HTERT RPE-1 (cell line): ENCODE measurements around the gene FHL3.

Experiments used
- in situ Hi-C: fragments of 300-500 bp; cut with MboI; formaldehyde crosslinking; loops from 4 replicates; pipeline ENCODE4 v1.14.3; 2020; ENCODE audit warnings: low sequenced_read_pairs

Gene FHL3

GRCh38 chr1:38014724-38015424 is 9.6 kb upstream of the FHL3 start:
- in situ Hi-C loops = no loop called here

- in situ Hi-C loops = no loop called here
Measured at GRCh38 chr1:38014171-38014570, 8.9 kb upstream of the FHL3 start.

GRCh38 chr1:38013227-38013622 is 7.9 kb upstream of the FHL3 start:
- in situ Hi-C loops = no loop called here

- in situ Hi-C loops = no loop called here
Measured at GRCh38 chr1:38012363-38013226, 7.3 kb upstream of the FHL3 start, which contains the start of gene UTP11. TSS of gene UTP11 (plus strand) at chr1:38012734. CDS start at chr1:38012803, 69 bp downstream.

- in situ Hi-C loops = no loop called here
Measured at GRCh38 chr1:38009841-38010180, 4.5 kb upstream of the FHL3 start.

GRCh38 chr1:38009088-38009840 is 4.0 kb upstream of the FHL3 start:
- in situ Hi-C loops = no loop called here

GRCh38 chr1:38006008-38006828 is 904 bp upstream of the FHL3 start:
- in situ Hi-C loops = no loop called here

GRCh38 chr1:38004284-38005108 is 818 bp downstream of the FHL3 start:
- in situ Hi-C loops = no loop called here

- in situ Hi-C loops = no loop called here
Measured at GRCh38 chr1:38003261-38004250, 1.8 kb downstream of the FHL3 start.

- in situ Hi-C loops = no loop called here
Measured at GRCh38 chr1:38000529-38001455, 4.5 kb downstream of the FHL3 start.

GRCh38 chr1:38000233-38000528 is 5.1 kb downstream of the FHL3 start:
- in situ Hi-C loops = no loop called here

GRCh38 chr1:37999430-38000232 is 5.7 kb downstream of the FHL3 start:
- in situ Hi-C loops = no loop called here

GRCh38 chr1:37998913-37999429 is 6.3 kb downstream of the FHL3 start:
- in situ Hi-C loops = no loop called here

GRCh38 chr1:37998089-37998808 is 7.1 kb downstream of the FHL3 start:
- in situ Hi-C loops = no loop called here

GRCh38 chr1:37997256-37998088 is 7.8 kb downstream of the FHL3 start:
- in situ Hi-C loops = no loop called here
